H9 (cell line): ENCODE results near the gene CLRN3. TPM values are rescaled to one million over a fixed set of nuclear protein-coding genes. Genes with fewer than 3 reads are reported as not detected.

Experiments
- DNase-seq: peaks from one replicate; pipeline ENCODE4 v3.0.0-alpha.2; 2017
- H2AFZ ChIP-seq: one replicate; pipeline ENCODE4 v1.6.1; 2013; ENCODE audit warnings: mild to moderate bottlenecking, low read length, control low read depth, moderate library complexity
- H2AK5ac ChIP-seq: 2 replicates; pipeline ENCODE4 v1.6.1; 2013; ENCODE audit warnings: low read length, control low read depth, mixed read lengths; ENCODE audit not compliant: insufficient read length
- H2BK120ac ChIP-seq: one replicate; pipeline ENCODE4 v1.6.1; 2013; ENCODE audit warnings: low read depth, mild to moderate bottlenecking, low read length, control low read depth, inconsistent platforms; ENCODE audit not compliant: poor library complexity, severe bottlenecking
- H2BK12ac ChIP-seq: 2 replicates; pipeline ENCODE4 v1.6.1; 2013; ENCODE audit warnings: low read length, control low read depth, mixed read lengths, low read depth; ENCODE audit not compliant: insufficient read length
- H2BK15ac ChIP-seq: 2 replicates; pipeline ENCODE4 v1.6.1; 2013; ENCODE audit warnings: low read depth, low read length, control low read depth
- H2BK20ac ChIP-seq: one replicate; pipeline ENCODE4 v1.6.1; 2013; ENCODE audit warnings: low read depth, mild to moderate bottlenecking, low read length, control low read depth, inconsistent platforms; ENCODE audit not compliant: poor library complexity, severe bottlenecking
- H2BK5ac ChIP-seq: 2 replicates; pipeline ENCODE4 v1.6.1; 2013; ENCODE audit warnings: low read length, control low read depth, mixed read lengths; ENCODE audit not compliant: insufficient read length
- H3K14ac ChIP-seq: 2 replicates; pipeline ENCODE4 v1.6.1; 2013; ENCODE audit warnings: low read length, control low read depth; ENCODE audit not compliant: insufficient read depth
- H3K18ac ChIP-seq: 2 replicates; pipeline ENCODE4 v1.6.1; 2013; ENCODE audit warnings: low read depth, mild to moderate bottlenecking, mixed read lengths, low read length, control low read depth; ENCODE audit not compliant: insufficient read length
- H3K23ac ChIP-seq: 2 replicates; pipeline ENCODE4 v1.6.1; 2013; ENCODE audit warnings: low read length, control low read depth, mixed read lengths, low read depth; ENCODE audit not compliant: insufficient read length
- H3K23me2 ChIP-seq: 2 replicates; pipeline ENCODE4 v1.6.1; 2013; ENCODE audit warnings: low read depth, mild to moderate bottlenecking, mixed read lengths, low read length, control low read depth; ENCODE audit not compliant: insufficient read length, poor library complexity, severe bottlenecking
- H3K27ac ChIP-seq: 2 replicates; pipeline ENCODE4 v1.5.1; 2013; ENCODE audit warnings: low read length, control low read depth, mixed read lengths, low read depth; ENCODE audit not compliant: insufficient read length
- H3K27me3 ChIP-seq: 2 replicates; pipeline ENCODE4 v1.6.1; 2013; ENCODE audit warnings: low read length, control low read depth, inconsistent platforms; ENCODE audit not compliant: insufficient read depth
- H3K4ac ChIP-seq: 2 replicates; pipeline ENCODE4 v1.6.1; 2013; ENCODE audit warnings: low read depth, mild to moderate bottlenecking, control low read depth, inconsistent platforms, low read length, moderate library complexity
- H3K4me1 ChIP-seq: 2 replicates; pipeline ENCODE4 v1.6.1; 2013; ENCODE audit warnings: low read length, control low read depth, inconsistent platforms; ENCODE audit not compliant: insufficient read depth
- H3K4me2 ChIP-seq: 2 replicates; pipeline ENCODE4 v1.6.1; 2013; ENCODE audit warnings: low read length, control low read depth, mixed read lengths; ENCODE audit not compliant: insufficient read length, insufficient read depth
- H3K56ac ChIP-seq: 2 replicates; pipeline ENCODE4 v1.6.1; 2013; ENCODE audit warnings: low read depth, mild to moderate bottlenecking, mixed read lengths, low read length, control low read depth; ENCODE audit not compliant: insufficient read length
- H3K79me1 ChIP-seq: 2 replicates; pipeline ENCODE4 v1.6.1; 2013; ENCODE audit warnings: low read depth, mild to moderate bottlenecking, moderate library complexity, low read length, control low read depth, inconsistent platforms; ENCODE audit not compliant: insufficient read depth, poor library complexity, severe bottlenecking
- H3K79me2 ChIP-seq: 2 replicates; pipeline ENCODE4 v1.6.1; 2013; ENCODE audit warnings: low read length, control low read depth, inconsistent platforms; ENCODE audit not compliant: insufficient read depth
- H3K9ac ChIP-seq: 2 replicates; pipeline ENCODE4 v1.6.1; 2013; ENCODE audit warnings: low read length, control low read depth, mixed read lengths; ENCODE audit not compliant: insufficient read length; ENCODE audit errors: extremely low read depth
- H3K9me3 ChIP-seq: one replicate; pipeline ENCODE4 v1.6.1; 2013; ENCODE audit warnings: low read depth, low read length, inconsistent platforms; ENCODE audit not compliant: control insufficient read depth
- H3T11ph ChIP-seq: one replicate; pipeline ENCODE4 v1.6.1; 2013; ENCODE audit warnings: mild to moderate bottlenecking, low read length, control low read depth, inconsistent platforms
- H4K20me1 ChIP-seq: one replicate; pipeline ENCODE4 v1.6.1; 2013; ENCODE audit not compliant: control insufficient read depth, insufficient read length, insufficient read depth
- H4K5ac ChIP-seq: 2 replicates; pipeline ENCODE4 v1.6.1; 2013; ENCODE audit warnings: low read depth, mild to moderate bottlenecking, mixed read lengths, low read length, control low read depth; ENCODE audit not compliant: insufficient read length
- H4K8ac ChIP-seq: replicated peaks from 2 replicates; pipeline ENCODE4 v1.6.1; 2013; ENCODE audit warnings: low read length, control low read depth, mixed read lengths, low read depth; ENCODE audit not compliant: insufficient read length
- H4K91ac ChIP-seq: 2 replicates; pipeline ENCODE4 v1.6.1; 2013; ENCODE audit warnings: low read depth, mild to moderate bottlenecking, moderate library complexity, mixed read lengths, low read length, control low read depth; ENCODE audit not compliant: insufficient read length
- H3K27ac Mint-ChIP-seq, 3 experiments: 2 replicates in 2 of 3; 3 replicates in 1 of 3; pipeline ENCODE4 v1.8.0; 2020 to 2021; ENCODE audit warnings: mixed read lengths in 3 of 3, mild to moderate bottlenecking in 1 of 3, moderate library complexity in 1 of 3
- H3K27me3 Mint-ChIP-seq: 2 replicates; pipeline ENCODE4 v1.8.0; 2021; ENCODE audit warnings: low read depth, mild to moderate bottlenecking, moderate library complexity, mixed read lengths
- H3K36me3 Mint-ChIP-seq, 3 experiments: 2 replicates in 2 of 3; 3 replicates in 1 of 3; pipeline ENCODE4 v1.8.0; 2020 to 2021; ENCODE audit warnings: low read depth in 3 of 3, mixed read lengths in 3 of 3; ENCODE audit not compliant: insufficient read depth in 1 of 3
- H3K4me1 Mint-ChIP-seq, 2 experiments: 2 replicates each; pipeline ENCODE4 v1.8.0; 2020; ENCODE audit warnings: mixed read lengths in 2 of 2
- H3K4me3 Mint-ChIP-seq, 2 experiments: 2 replicates in 1 of 2; 3 replicates in 1 of 2; pipeline ENCODE4 v1.8.0; 2020 to 2021; ENCODE audit warnings: mild to moderate bottlenecking in 2 of 2, mixed read lengths in 2 of 2, moderate library complexity in 1 of 2
- H3K9me3 Mint-ChIP-seq, 2 experiments: 2 replicates in 1 of 2; 3 replicates in 1 of 2; pipeline ENCODE4 v1.8.0; 2020; ENCODE audit warnings: mild to moderate bottlenecking in 2 of 2, mixed read lengths in 2 of 2, moderate library complexity in 1 of 2
- WGBS: extraction: QIAGEN DNeasy Blood & Tissue Kit; methylation state at CpG from one replicate; pipeline ENCODE4 v1.1.7; 2013; ENCODE audit warnings: missing lambda C conversion rate, low lambda C conversion rate, mixed read lengths; ENCODE audit not compliant: insufficient read length; ENCODE audit errors: extremely low coverage; 5-methylcytosine and 5-hydroxymethylcytosine counted together
- total RNA-seq: library from RNA; stranded (reverse); gene quantifications from 2 replicates; pipeline ENCODE4 v1.2.1, GENCODE V29; 2021
- TF ChIP-seq, protein P1 (sequence below): fragments of 200-600 bp; sonication (generic); conservative IDR thresholded peaks from 3 replicates; pipeline ENCODE4 v1.8.0; 2021; ENCODE audit warnings: antibody characterized with exemption, mild to moderate bottlenecking

Gene CLRN3
- total RNA-seq, 1 experiment from 2014 or later = not detected

DNA sequence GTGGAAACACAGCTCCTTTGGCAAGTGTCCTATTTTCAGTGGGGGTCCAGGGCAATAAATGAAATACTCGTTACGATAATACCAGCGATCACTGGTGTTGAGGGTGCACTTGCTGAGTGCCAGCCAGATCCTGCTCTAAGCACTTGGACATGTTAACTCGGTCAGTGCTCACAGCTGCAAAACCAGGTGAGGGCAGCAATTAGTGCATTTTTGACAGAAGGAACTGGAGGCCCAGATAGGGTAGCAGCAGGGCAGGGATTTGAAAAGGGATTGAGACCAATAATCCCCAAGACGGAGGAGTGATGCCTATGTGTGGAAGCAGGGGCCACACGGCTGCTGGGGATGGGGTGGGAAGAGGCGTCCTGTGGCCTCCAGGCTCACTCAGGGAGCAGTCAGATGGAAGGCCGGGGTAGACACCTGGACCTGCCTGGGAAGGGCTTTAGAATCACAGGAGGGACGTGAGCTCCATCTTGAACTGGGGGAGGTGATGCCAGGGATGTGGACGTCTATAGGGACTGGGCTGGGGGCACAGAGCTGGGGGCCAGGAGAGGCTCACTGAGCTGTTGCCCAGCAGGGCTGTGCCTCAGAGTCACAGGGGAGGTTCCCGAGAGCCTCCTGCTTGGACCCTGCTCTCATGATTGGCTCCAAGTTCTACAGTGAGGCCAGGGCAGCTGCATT, 28.5 kb upstream of the CLRN3 start:
- Histone ChIP-seq H3K27me3 (no peaks in the 10 kb centered on the region), H2AK5ac (no peak overlapping the region), H3K4me1 (no peaks in the 10 kb centered on the region), H3K23ac (no peak overlapping the region), H4K5ac (no peak overlapping the region), H2BK12ac (no peak overlapping the region), H3T11ph (no peak overlapping the region), H4K91ac (no peak overlapping the region), H3K79me1 (no peaks in the 10 kb centered on the region), H2AFZ (no peak overlapping the region), H3K23me2 (no peaks in the 10 kb centered on the region), H4K8ac (no peak overlapping the region), H3K79me2 (no peaks in the 10 kb centered on the region), H3K14ac (no peak overlapping the region), H3K27ac (no peak overlapping the region), H2BK20ac (no peak overlapping the region), H3K4ac (no peak overlapping the region), H3K4me2 (no peak overlapping the region), H3K18ac (no peak overlapping the region), H3K9ac (no peak overlapping the region), H2BK15ac (no peak overlapping the region), H2BK120ac (no peak overlapping the region), H2BK5ac (no peak overlapping the region), H4K20me1 (no peaks in the 10 kb centered on the region), H3K56ac (no peak overlapping the region), H3K9me3 (no peaks in the 10 kb centered on the region)
- H3K27me3 Mint-ChIP-seq = no peaks in the 10 kb centered on the region; the same call in 1 of the 2 replicates
- no CpG with 5 or more reads among the region's 11 CpGs for WGBS
- TF ChIP-seq, protein P1, sequence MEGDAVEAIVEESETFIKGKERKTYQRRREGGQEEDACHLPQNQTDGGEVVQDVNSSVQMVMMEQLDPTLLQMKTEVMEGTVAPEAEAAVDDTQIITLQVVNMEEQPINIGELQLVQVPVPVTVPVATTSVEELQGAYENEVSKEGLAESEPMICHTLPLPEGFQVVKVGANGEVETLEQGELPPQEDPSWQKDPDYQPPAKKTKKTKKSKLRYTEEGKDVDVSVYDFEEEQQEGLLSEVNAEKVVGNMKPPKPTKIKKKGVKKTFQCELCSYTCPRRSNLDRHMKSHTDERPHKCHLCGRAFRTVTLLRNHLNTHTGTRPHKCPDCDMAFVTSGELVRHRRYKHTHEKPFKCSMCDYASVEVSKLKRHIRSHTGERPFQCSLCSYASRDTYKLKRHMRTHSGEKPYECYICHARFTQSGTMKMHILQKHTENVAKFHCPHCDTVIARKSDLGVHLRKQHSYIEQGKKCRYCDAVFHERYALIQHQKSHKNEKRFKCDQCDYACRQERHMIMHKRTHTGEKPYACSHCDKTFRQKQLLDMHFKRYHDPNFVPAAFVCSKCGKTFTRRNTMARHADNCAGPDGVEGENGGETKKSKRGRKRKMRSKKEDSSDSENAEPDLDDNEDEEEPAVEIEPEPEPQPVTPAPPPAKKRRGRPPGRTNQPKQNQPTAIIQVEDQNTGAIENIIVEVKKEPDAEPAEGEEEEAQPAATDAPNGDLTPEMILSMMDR = no peak
- no peaks in the 10 kb centered on the region; a peak in 1 of 7 replicates for H3K36me3 Mint-ChIP-seq
- peaks cover 15 to 17% of the 10 kb centered on the region in 2 experiments; a peak in 3 of 4 replicates for H3K4me1 Mint-ChIP-seq
- H3K4me3 Mint-ChIP-seq = no peak overlapping the region
- DNase-seq = no peak
- no peaks in the 10 kb centered on the region for H3K9me3 Mint-ChIP-seq
- no peak overlapping the region for H3K27ac Mint-ChIP-seq
